ENCODE results near the gene ABTB2.

ABTB2 gene

GRCh38 chr11:34313099-34313517 lies 44.7 kb downstream of the ABTB2 start:
- DNase-seq, result no peak

GRCh38 chr11:34311126-34311525 lies 46.7 kb downstream of the ABTB2 start:
- no peak for DNase-seq

GRCh38 chr11:34309965-34310364 lies 47.8 kb downstream of the ABTB2 start:
- DNase-seq, result no peak

GRCh38 chr11:34308913-34309585 lies 48.8 kb downstream of the ABTB2 start:
- DNase-seq, result no peak

- DNase-seq, result no peak
Observed at GRCh38 chr11:34308049-34308912, 49.5 kb downstream of the ABTB2 start.

GRCh38 chr11:34305780-34306179 lies 52.0 kb downstream of the ABTB2 start:
- no peak for DNase-seq

- no peak for DNase-seq
Observed at GRCh38 chr11:34305193-34305592, 52.6 kb downstream of the ABTB2 start.

- no peak for DNase-seq
Observed at GRCh38 chr11:34303028-34303570, 54.7 kb downstream of the ABTB2 start.

GRCh38 chr11:34302046-34302921 lies 55.5 kb downstream of the ABTB2 start:
- no peak for DNase-seq

GRCh38 chr11:34300926-34301295 lies 56.9 kb downstream of the ABTB2 start:
- DNase-seq, result no peak

GRCh38 chr11:34300026-34300925 lies 57.5 kb downstream of the ABTB2 start:
- DNase-seq, result no peak

- DNase-seq, result no peak
Observed at GRCh38 chr11:34299284-34299972, 58.4 kb downstream of the ABTB2 start.

- no peak for DNase-seq
Observed at GRCh38 chr11:34298871-34299270, 58.9 kb downstream of the ABTB2 start.

- DNase-seq, result no peak
Observed at GRCh38 chr11:34296412-34296811, 61.4 kb downstream of the ABTB2 start.

- DNase-seq, result no peak
Observed at GRCh38 chr11:34292546-34292945, 65.3 kb downstream of the ABTB2 start.

- no peak for DNase-seq
Observed at GRCh38 chr11:34292111-34292510, 65.7 kb downstream of the ABTB2 start.

- DNase-seq, result no peak
Observed at GRCh38 chr11:34290926-34291325, 66.9 kb downstream of the ABTB2 start.

GRCh38 chr11:34288492-34288891 lies 69.3 kb downstream of the ABTB2 start:
- no peak for DNase-seq

GRCh38 chr11:34284811-34285481 lies 72.9 kb downstream of the ABTB2 start:
- DNase-seq, result no peak

- DNase-seq, result no peak
Observed at GRCh38 chr11:34284156-34284555, 73.7 kb downstream of the ABTB2 start.

Data from activated CD8-positive, alpha-beta memory T cell treated with anti-CD3 and anti-CD28 coated beads, Interleukin-2, amount 50 U/mL, for 48 hours (primary cell).